ENCODE measurements around the gene NAV1.
"Not testable (repeated sequence)": the region's sequence is repeated elsewhere in the genome, so short reads cannot be mapped to it uniquely, and the experiment has no call there.

Gene NAV1

GRCh38 chr1:201565024-201565730 is 26.2 kb downstream of the NAV1 start:
- no peak for DNase-seq (ENCODE audit: low read depth)

- DNase-seq (ENCODE audit: low read depth), result no peak
Observed at GRCh38 chr1:201565771-201566528, 27.0 kb downstream of the NAV1 start.

- no peak for DNase-seq (ENCODE audit: low read depth)
Observed at GRCh38 chr1:201566529-201566823, 27.5 kb downstream of the NAV1 start.

- no peak for DNase-seq (ENCODE audit: low read depth)
Observed at GRCh38 chr1:201566933-201567801, 28.2 kb downstream of the NAV1 start.

GRCh38 chr1:201568265-201568664 is 29.3 kb downstream of the NAV1 start:
- DNase-seq (ENCODE audit: low read depth), result no peak

- no peak for DNase-seq (ENCODE audit: low read depth)
Observed at GRCh38 chr1:201568859-201569294, 29.9 kb downstream of the NAV1 start.

GRCh38 chr1:201570181-201570885 is 31.4 kb downstream of the NAV1 start:
- DNase-seq (ENCODE audit: low read depth), result no peak

GRCh38 chr1:201570886-201571624 is 32.1 kb downstream of the NAV1 start:
- no peak for DNase-seq (ENCODE audit: low read depth)

GRCh38 chr1:201573030-201573429 is 34.1 kb downstream of the NAV1 start:
- DNase-seq (ENCODE audit: low read depth), result no peak

- DNase-seq (ENCODE audit: low read depth), result no peak
Observed at GRCh38 chr1:201573923-201574322, 35.0 kb downstream of the NAV1 start.

GRCh38 chr1:201575912-201576311 is 37.0 kb downstream of the NAV1 start:
- DNase-seq (ENCODE audit: low read depth), result no peak

- DNase-seq (ENCODE audit: low read depth), result no peak
Observed at GRCh38 chr1:201576914-201577313, 38.0 kb downstream of the NAV1 start.

- DNase-seq (ENCODE audit: low read depth), result no peak
Observed at GRCh38 chr1:201578008-201578888, 39.3 kb downstream of the NAV1 start.

GRCh38 chr1:201581371-201581770 is 42.4 kb downstream of the NAV1 start:
- not testable (repeated sequence) for DNase-seq (ENCODE audit: low read depth)

- no peak for DNase-seq (ENCODE audit: low read depth)
Observed at GRCh38 chr1:201582705-201583442, 43.9 kb downstream of the NAV1 start.

- no peak for DNase-seq (ENCODE audit: low read depth)
Observed at GRCh38 chr1:201583663-201584062, 44.7 kb downstream of the NAV1 start.

- no peak for DNase-seq (ENCODE audit: low read depth)
Observed at GRCh38 chr1:201584471-201585092, 45.7 kb downstream of the NAV1 start.

- no peak for DNase-seq (ENCODE audit: low read depth)
Observed at GRCh38 chr1:201585093-201585483, 46.2 kb downstream of the NAV1 start.

- no peak for DNase-seq (ENCODE audit: low read depth)
Observed at GRCh38 chr1:201585901-201586300, 47.0 kb downstream of the NAV1 start.

Measured in stimulated activated CD8-positive, alpha-beta memory T cell treated with anti-CD3 and anti-CD28 coated beads, Interleukin-4, amount 100 ng/mL, for 24 hours (primary cell).